ENCODE measurements around the gene PCNX2.
A peak's percentile ranks its signal among the peaks of the same experiment; 100 is the strongest.

The PCNX2 gene

GRCh38 chr1:233230011-233230410 is 65.5 kb downstream of the PCNX2 start:
- no peak for ATAC-seq
- TF ChIP-seq RARB (CRISPR knock-in tag; IDR thresholded peaks at IDR 0.05) (no peak), ARNTL (CRISPR knock-in tag; IDR thresholded peaks at IDR 0.05; ENCODE audit: borderline replicate concordance, low read depth) (no peak), SNAI2 (CRISPR knock-in tag; IDR thresholded peaks at IDR 0.05) (no peak), TCF4 (CRISPR knock-in tag; IDR thresholded peaks at IDR 0.05; ENCODE audit: borderline replicate concordance) (no peak), CREB5 (CRISPR knock-in tag; IDR thresholded peaks at IDR 0.05; ENCODE audit: low read depth) (no peak), ZNF8 (CRISPR knock-in tag; IDR thresholded peaks at IDR 0.05) (no peak)

GRCh38 chr1:233229288-233229687 is 66.2 kb downstream of the PCNX2 start:
- TF ChIP-seq TSHZ2 (CRISPR knock-in tag; IDR thresholded peaks at IDR 0.05): no peak
- TF ChIP-seq ESRRG (CRISPR knock-in tag; IDR thresholded peaks at IDR 0.05): no peak
- no peak for TF ChIP-seq OSR1 (CRISPR knock-in tag; IDR thresholded peaks at IDR 0.05)
- no peak for TF ChIP-seq TCF4 (CRISPR knock-in tag; IDR thresholded peaks at IDR 0.05; ENCODE audit: borderline replicate concordance)
- TF ChIP-seq ZNF565 (CRISPR knock-in tag; conservative IDR thresholded peaks at IDR 0.05; ENCODE audit: low read depth): no peak
- TF ChIP-seq ARNTL (CRISPR knock-in tag; IDR thresholded peaks at IDR 0.05; ENCODE audit: borderline replicate concordance, low read depth): no peak
- no peak for TF ChIP-seq TOX (CRISPR knock-in tag; IDR thresholded peaks at IDR 0.05; ENCODE audit: borderline replicate concordance)
- no peak for TF ChIP-seq ISL1 (CRISPR knock-in tag; IDR thresholded peaks at IDR 0.05)
- TF ChIP-seq BACH2 (CRISPR knock-in tag; IDR thresholded peaks at IDR 0.05; ENCODE audit: borderline replicate concordance): no peak
- no peak for TF ChIP-seq ZFP3 (CRISPR knock-in tag; IDR thresholded peaks at IDR 0.05)
- TF ChIP-seq, protein P1, sequence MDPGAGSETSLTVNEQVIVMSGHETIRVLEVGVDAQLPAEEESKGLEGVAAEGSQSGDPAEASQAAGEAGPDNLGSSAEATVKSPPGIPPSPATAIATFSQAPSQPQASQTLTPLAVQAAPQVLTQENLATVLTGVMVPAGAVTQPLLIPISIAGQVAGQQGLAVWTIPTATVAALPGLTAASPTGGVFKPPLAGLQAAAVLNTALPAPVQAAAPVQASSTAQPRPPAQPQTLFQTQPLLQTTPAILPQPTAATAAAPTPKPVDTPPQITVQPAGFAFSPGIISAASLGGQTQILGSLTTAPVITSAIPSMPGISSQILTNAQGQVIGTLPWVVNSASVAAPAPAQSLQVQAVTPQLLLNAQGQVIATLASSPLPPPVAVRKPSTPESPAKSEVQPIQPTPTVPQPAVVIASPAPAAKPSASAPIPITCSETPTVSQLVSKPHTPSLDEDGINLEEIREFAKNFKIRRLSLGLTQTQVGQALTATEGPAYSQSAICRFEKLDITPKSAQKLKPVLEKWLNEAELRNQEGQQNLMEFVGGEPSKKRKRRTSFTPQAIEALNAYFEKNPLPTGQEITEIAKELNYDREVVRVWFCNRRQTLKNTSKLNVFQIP (CRISPR knock-in tag; IDR thresholded peaks at IDR 0.05; ENCODE audit: borderline replicate concordance, low read depth): no peak
- TF ChIP-seq ZFP30 (CRISPR knock-in tag; IDR thresholded peaks at IDR 0.05): no peak
- TF ChIP-seq, protein P2, sequence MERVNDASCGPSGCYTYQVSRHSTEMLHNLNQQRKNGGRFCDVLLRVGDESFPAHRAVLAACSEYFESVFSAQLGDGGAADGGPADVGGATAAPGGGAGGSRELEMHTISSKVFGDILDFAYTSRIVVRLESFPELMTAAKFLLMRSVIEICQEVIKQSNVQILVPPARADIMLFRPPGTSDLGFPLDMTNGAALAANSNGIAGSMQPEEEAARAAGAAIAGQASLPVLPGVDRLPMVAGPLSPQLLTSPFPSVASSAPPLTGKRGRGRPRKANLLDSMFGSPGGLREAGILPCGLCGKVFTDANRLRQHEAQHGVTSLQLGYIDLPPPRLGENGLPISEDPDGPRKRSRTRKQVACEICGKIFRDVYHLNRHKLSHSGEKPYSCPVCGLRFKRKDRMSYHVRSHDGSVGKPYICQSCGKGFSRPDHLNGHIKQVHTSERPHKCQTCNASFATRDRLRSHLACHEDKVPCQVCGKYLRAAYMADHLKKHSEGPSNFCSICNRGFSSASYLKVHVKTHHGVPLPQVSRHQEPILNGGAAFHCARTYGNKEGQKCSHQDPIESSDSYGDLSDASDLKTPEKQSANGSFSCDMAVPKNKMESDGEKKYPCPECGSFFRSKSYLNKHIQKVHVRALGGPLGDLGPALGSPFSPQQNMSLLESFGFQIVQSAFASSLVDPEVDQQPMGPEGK (CRISPR knock-in tag; IDR thresholded peaks at IDR 0.05; ENCODE audit: borderline replicate concordance): no peak
- no peak for TF ChIP-seq RARB (CRISPR knock-in tag; IDR thresholded peaks at IDR 0.05)
- no peak for TF ChIP-seq SNAI2 (CRISPR knock-in tag; IDR thresholded peaks at IDR 0.05)
- TF ChIP-seq CSDC2 (CRISPR knock-in tag; IDR thresholded peaks at IDR 0.05): no peak

DNA sequence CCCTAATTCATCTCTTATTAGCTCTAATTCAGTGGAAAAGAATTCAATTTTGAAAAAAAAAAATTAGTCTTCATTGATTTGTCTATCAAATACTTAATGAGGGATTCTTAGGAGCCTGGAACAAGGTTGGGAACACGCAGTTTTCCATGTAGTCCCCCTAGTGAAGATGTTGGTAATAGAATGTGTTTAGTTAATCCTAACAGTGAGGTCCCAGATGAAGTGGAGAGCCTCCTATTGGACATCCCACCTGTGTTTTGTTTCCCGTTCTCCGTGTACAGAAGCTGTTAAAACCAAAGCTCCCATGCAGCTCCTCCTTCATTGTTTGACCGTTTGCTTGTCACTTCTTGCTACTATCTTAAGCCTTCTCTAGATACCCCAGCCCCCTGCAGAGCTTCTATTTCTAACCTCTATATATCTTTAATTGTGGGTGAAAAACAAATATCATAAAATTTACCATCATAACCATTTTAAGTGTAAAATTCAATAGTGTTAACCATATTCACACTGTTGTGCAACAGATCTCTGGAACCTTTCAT is 67.5 kb downstream of the PCNX2 start:
- ATAC-seq: no peak
- no peak for TF ChIP-seq ZNF70 (CRISPR knock-in tag; IDR thresholded peaks at IDR 0.05)
- TF ChIP-seq BACH2 (CRISPR knock-in tag; IDR thresholded peaks at IDR 0.05; ENCODE audit: borderline replicate concordance): no peak

More at GRCh38 chr1:233229288-233229687, 66.2 kb downstream of the PCNX2 start:
- ATAC-seq: peak; percentile 24; the same call in 1 of the 3 replicates

GRCh38 chr1:233224311-233224710 is 71.2 kb downstream of the PCNX2 start:
- no peak for ATAC-seq
- no peak for TF ChIP-seq ZFP30 (CRISPR knock-in tag; IDR thresholded peaks at IDR 0.05)
- TF ChIP-seq TCF4 (CRISPR knock-in tag; IDR thresholded peaks at IDR 0.05; ENCODE audit: borderline replicate concordance): no peak
- TF ChIP-seq BACH2 (CRISPR knock-in tag; IDR thresholded peaks at IDR 0.05; ENCODE audit: borderline replicate concordance): no peak
- no peak for TF ChIP-seq ZNF70 (CRISPR knock-in tag; IDR thresholded peaks at IDR 0.05)
- TF ChIP-seq ZC3H10 (CRISPR knock-in tag; IDR thresholded peaks at IDR 0.05): no peak
- TF ChIP-seq CSDC2 (CRISPR knock-in tag; IDR thresholded peaks at IDR 0.05): no peak
- TF ChIP-seq ZNF8 (CRISPR knock-in tag; IDR thresholded peaks at IDR 0.05): no peak
- no peak for TF ChIP-seq TSHZ2 (CRISPR knock-in tag; IDR thresholded peaks at IDR 0.05)
- TF ChIP-seq ZNF565 (CRISPR knock-in tag; conservative IDR thresholded peaks at IDR 0.05; ENCODE audit: low read depth): no peak
- no peak for TF ChIP-seq CSRNP3 (CRISPR knock-in tag; IDR thresholded peaks at IDR 0.05)
- TF ChIP-seq ARNTL (CRISPR knock-in tag; IDR thresholded peaks at IDR 0.05; ENCODE audit: borderline replicate concordance, low read depth): no peak
- TF ChIP-seq ZFP3 (CRISPR knock-in tag; IDR thresholded peaks at IDR 0.05): no peak
- no peak for TF ChIP-seq PPARA (CRISPR knock-in tag; IDR thresholded peaks at IDR 0.05; ENCODE audit: borderline replicate concordance)
- no peak for TF ChIP-seq TOX (CRISPR knock-in tag; IDR thresholded peaks at IDR 0.05; ENCODE audit: borderline replicate concordance)
- no peak for TF ChIP-seq GLIS3 (CRISPR knock-in tag; IDR thresholded peaks at IDR 0.05)
